Measurements from ENCODE around the gene ACOT8. TPM values are rescaled to one million over a fixed set of nuclear protein-coding genes. Genes with fewer than 3 reads are reported as not detected.
A peak's percentile ranks its signal among the peaks of the same experiment; 100 is the strongest.

ACOT8 gene
- total and polyA plus RNA-seq, 9 of the 15 experiments (the other 6 are each of a cell fraction or from before 2014, with no cell fraction given) = 8.2 to 46.7 (median 20.7) TPM

- peak; percentile 87 for TF ChIP-seq ZBTB33 (CRISPR knock-in tag; IDR thresholded peaks at IDR 0.05)
- no peak for TF ChIP-seq PTTG1 (tag; IDR thresholded peaks at IDR 0.05; ENCODE audit: low read depth)
- peak; percentile 84 for TF ChIP-seq NFIC (IDR thresholded peaks at IDR 0.05)
- no peak for TF ChIP-seq ETV1 (tag; conservative IDR thresholded peaks at IDR 0.05; ENCODE audit: low read depth)
- peak in 1 of 3 experiments; percentile 9; a peak in 1 of 6 replicates for TF ChIP-seq CTCF (IDR thresholded peaks at IDR 0.05 in 2 of 3, conservative IDR thresholded peaks at IDR 0.05 in 1 of 3; ENCODE audit: insufficient read depth in 2 of 3, low read depth in 1 of 3, low read length in 3 of 3)
- no peak for TF ChIP-seq SIN3A (IDR thresholded peaks at IDR 0.05; ENCODE audit: borderline replicate concordance in 2 of 2, control insufficient read depth in 1 of 2, low read depth in 2 of 2, low read length in 2 of 2)
- no peak for TF ChIP-seq PRMT5 (CRISPR knock-in tag; IDR thresholded peaks at IDR 0.05)
- no peak for TF ChIP-seq MCM7 (IDR thresholded peaks at IDR 0.05)
- no peak for TF ChIP-seq SMARCA4 (IDR thresholded peaks at IDR 0.05)
- TF ChIP-seq ETS1 (conservative IDR thresholded peaks at IDR 0.05; ENCODE audit: control insufficient read depth, low read depth, low read length) = no peak
- TF ChIP-seq YY1 (IDR thresholded peaks at IDR 0.05; ENCODE audit: borderline replicate concordance in 1 of 3, control insufficient read depth in 1 of 3, extremely low read depth in 1 of 3, insufficient read depth in 3 of 3, insufficient read length in 1 of 3, insufficient replicate concordance in 2 of 3, low read depth in 1 of 3, low read length in 2 of 3) = peak in 1 of 3 experiments; percentile 6
- peak; percentile 89 for TF ChIP-seq PRPF4 (IDR thresholded peaks at IDR 0.05; ENCODE audit: insufficient read depth, low read depth, low read length, poor library complexity, severe bottlenecking)
- TF ChIP-seq RBM22 (IDR thresholded peaks at IDR 0.05; ENCODE audit: low read depth, low read length, poor library complexity, severe bottlenecking) = no peak
- no peak for TF ChIP-seq MEF2D (tag; conservative IDR thresholded peaks at IDR 0.05; ENCODE audit: low read depth)
- TF ChIP-seq RFX5 (IDR thresholded peaks at IDR 0.05; ENCODE audit: low read depth, low read length) = no peak
Measured at GRCh38 chr20:45890077-45890984, 33.1 kb upstream of the ACOT8 start (continued).

All from K562 (cell line).